NCI-H2107 (cell line): ENCODE measurements around the gene SBF2.
"Not testable (repeated sequence)": the region's sequence is repeated elsewhere in the genome, so short reads cannot be mapped to it uniquely, and the experiment has no call there.

Experiments used
- DNase-seq: peaks from one replicate; lab custom pipeline; 2025; lab: John Stamatoyannopoulos, UW

Gene SBF2

DNA sequence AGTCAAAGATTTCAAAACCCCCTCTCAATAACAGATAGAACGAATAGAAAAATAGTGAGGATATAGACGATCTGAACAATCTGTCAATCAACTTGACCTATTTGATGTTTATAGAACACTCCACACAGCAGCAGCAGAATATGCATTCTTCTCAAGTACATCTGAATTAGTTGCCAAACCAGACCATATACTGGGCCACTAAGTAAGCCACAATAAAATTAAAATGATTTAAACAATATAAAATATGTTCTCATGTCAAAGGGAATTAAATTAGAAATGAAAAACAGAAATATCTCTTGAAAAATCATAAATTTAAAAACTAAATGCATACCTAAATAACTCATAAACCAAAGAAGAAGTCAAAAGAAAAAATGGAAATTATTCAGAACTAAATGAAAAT, 229.2 kb downstream of the SBF2 start:
- DNase-seq: no peak

DNA sequence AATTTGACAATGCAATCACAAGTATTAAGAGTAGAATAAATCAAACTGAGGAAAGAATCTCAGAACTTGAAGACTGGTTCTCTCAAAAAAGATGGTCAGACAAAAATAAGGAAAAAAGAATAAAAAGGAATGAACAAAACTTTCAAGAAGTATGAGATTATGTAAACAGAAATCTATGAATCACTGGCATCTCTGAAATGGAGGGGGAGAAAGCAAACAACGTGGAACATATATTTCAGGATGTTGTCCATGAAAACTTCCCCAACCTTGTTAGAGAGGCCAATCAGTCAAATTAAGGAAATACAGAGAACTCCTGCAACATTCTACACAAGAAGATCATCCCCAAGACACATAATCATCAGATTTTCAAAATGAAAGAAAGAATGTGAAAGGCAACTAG, 235.7 kb downstream of the SBF2 start:
- DNase-seq: no peak

DNA sequence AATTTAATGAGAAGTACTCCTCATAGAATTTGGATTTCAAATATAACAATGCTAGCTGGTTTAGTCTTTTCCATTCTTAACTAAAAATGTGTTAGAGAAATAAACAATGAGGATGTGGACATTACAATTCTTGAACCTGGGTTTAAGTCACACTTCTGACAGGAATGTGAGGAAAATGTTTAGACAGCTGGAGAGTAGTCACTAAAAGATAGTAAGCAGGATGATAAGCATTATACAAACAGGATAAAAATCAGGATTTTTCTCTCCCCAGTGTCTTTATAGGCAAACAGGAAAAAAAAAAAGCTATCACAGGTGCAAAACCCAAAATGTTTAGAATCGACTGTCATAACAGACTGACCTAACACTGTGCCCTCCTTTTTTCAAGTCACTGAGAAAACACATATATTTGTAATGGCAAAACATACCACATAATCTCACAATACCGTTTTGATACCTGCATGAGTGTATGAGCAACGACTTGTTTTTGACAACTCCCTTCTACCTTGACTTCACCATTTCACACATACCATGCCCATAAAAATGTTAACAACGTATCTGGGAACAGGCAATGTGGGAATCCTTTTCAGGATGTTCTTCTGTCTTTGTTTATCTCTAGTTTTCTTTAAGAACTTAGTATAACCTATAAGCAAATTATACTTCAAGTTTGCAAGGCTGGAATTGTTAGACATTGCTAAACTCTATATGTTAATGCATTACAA, 242.0 kb downstream of the SBF2 start:
- no peak for DNase-seq

DNA sequence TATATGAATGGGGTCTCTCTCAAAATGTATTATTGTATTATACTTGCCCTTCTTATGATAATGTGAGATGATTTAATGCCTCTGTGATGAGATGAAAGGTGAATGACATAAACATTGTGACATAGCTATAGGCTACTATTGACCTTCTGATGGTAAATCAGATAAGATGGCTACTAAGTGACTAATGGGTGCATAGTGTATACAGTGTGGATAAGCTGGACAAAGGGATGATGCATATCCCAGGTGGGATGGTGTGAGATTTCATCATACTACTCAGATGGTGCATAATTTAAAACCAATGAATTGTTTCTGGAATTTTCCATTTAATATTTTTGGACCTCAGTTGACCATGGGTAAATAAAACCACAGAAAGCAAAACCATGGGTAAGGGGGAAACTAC, 243.5 kb downstream of the SBF2 start:
- DNase-seq: no peak

DNA sequence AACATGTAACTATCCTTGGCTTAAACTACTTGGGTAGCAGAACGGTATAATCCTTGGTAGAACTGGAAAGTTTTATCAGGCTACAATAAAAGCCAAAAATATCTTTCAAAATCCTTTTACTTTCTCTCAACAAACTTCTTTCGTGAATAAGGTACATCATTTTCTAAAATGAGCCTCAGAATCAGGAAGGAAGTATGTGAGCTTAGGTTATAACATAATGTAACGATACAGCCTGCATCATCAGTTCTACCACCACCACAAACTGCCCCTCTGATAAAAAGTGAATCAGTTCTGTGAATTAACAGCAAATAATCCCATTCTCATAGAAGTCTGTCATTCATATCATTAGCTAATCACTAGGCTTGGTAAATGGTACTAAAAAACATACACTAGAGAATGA, 244.3 kb downstream of the SBF2 start:
- no peak for DNase-seq

DNA sequence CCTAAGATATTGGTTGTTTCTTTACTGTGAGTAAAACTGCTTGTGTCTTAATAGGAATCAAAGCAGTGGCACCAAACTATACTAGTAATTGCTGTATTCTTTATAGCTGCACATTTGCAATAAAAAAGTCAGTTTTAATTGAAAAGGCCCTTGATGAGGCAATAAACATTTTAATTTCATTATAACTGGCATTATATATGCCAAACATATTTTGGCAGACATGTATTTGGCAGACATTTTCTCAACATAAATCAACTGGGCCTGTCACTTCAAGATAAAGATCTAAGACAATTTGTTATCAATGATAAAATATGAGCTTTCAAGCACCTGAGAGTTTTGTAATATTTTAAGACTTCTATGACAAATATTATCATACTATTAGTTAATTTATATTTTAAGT, 245.7 kb downstream of the SBF2 start:
- no peak for DNase-seq

DNA sequence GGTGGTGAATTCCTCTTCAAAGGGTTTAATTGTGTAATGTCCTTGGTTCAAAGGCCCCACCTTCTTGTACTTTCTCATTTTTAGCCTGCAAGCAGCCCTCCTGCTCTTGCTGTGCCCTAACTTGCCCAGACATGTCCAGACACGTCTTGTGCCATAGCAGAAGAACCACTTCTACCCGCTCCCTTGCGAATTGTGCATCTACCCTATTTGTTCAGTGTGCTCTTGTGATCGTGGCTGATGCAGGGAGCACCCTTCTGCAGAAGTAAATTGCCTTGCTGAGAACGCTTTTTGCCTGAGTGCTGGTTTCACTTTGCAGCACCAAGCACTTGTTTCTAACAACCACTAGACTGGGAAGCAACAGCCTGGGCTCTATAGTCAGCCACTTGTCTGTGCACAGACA, 249.4 kb downstream of the SBF2 start:
- DNase-seq: no peak

DNA sequence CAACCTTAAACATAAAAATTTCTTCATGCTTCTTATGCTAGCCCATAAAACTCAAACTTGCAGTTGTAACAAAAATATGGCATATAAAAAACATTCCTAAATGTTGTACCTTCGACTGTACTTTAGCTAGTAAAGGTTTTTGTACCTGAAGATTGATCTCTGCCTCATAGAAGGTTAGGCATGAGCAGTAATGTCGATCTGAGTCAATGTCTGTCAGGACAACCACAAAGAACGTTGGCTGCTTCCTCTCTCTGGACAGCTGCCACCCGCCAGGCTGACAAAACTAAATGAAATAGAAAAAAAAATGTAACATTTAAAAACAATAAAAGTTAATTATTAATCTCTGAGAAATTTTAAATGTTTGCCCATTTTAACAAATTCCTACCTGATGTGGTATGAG, 251.3 kb downstream of the SBF2 start:
- DNase-seq: no peak

DNA sequence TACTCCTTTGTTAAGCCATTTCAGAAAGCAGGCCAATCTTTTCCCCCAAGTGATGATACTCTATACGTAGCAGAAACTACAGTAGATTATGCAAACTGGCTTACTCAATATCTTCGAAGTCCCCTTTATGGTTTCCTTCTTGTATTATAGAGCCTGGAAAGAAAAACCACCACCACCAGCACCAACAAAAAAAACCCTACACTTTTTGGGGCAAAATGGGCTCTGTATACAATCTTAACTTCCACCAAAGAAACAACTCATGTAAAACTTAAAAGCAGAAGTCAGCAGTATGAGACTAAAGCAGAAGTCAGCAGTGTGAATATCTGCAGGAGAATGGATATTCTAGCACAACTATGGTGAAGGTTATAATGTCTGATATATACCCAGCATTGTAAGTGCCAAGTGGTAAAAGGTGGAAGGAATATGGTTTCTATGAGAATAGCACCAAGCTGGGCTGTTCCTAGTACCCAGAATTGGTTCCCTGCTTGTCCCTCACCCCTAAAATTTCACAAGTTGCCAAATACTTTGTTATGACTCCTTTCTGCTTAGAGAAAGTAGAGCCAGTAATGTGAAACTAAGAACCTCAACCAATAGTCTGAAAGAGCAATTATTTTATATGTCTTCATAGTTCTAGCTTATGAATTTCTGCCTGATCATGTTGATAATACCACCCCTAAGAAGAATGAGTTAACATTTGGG, 252.1 kb downstream of the SBF2 start:
- DNase-seq: no peak

DNA sequence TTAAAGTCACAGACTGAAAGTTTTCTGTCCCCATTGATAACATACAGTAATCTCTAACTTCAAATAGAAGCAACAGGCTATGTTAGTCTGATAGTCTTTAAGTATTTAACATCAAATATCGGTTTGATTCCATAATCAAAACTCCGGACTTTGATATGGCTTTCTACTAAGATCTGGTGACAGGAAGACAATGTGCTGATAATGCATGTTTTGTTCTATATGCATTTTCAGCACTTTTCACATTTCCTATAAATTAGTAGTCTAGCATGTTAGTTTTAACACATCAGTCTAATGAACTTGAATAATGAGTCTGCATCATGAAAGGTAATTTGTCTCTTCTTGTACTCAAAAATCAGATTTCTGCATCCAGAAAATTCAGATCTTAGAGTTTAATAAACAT, 252.7 kb downstream of the SBF2 start:
- DNase-seq: no peak

DNA sequence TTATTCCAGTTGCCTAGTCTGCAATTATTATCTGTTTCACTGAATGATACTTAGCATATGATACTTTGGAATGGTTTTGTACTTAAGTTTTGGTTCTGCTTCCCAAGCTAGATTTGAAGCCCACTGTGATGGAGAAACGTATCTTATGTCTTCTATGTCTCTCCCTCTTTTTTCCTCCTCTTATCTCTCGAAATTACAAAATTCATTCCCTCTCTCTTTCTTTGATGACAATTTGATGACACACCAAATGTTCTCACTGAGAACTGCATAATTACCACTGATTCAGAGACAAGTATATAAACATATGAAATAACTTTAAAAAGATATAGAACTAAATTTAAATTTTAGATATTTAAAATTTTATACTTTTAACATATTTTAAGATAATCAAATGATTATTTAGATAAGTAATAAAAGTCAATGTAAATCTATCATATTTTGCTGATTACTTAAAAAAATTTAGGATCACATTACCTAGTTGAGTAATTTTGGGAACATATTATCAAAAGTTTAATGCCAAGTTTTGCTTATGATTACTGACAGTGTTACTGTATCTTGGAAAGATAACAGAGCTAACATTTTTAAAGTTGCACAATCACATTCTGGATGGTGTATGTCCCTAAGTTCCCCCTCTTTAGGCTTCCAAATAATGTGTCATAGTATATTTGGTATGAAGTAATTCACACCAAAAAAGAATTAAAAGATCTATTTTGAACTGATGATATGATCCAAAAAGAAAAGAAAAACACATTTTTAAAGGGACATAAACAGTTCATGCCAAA, 255.3 kb downstream of the SBF2 start:
- DNase-seq: no peak

DNA sequence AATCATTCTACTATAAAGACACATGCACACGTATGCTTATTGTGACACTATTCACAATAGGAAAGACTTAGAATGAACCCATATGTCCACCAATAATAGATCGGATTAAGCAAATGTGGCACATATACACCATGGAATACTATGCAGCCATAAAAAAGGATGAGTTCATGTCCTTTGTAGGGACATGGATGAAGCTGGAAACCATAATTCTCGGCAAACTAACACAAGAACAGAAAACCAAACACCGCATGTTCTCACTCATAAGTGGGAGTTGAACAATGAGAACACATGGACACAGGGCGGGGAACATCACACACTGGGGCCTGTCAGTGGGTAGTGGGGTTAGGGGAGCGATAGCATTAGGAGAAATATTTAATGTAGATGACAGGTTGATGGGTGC, 258.1 kb downstream of the SBF2 start:
- not testable (repeated sequence) for DNase-seq

DNA sequence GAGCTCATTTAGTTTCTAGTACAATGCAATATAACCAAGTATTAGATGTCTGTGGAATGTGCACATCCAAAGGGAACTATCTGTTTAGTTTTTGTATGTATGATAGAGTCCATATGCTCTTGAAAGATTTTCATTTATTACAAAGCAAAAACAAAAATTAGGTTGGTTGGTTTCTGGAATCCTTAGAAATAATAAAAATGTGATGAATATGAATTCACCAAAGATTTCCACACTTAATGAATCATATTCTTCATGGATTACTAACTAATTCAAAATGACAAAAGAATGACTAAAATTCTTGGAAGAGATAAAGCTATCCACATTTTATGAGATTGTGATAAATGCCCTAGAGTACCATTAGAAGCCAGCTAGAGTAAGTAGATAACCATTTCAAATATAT, 261.1 kb downstream of the SBF2 start:
- no peak for DNase-seq

DNA sequence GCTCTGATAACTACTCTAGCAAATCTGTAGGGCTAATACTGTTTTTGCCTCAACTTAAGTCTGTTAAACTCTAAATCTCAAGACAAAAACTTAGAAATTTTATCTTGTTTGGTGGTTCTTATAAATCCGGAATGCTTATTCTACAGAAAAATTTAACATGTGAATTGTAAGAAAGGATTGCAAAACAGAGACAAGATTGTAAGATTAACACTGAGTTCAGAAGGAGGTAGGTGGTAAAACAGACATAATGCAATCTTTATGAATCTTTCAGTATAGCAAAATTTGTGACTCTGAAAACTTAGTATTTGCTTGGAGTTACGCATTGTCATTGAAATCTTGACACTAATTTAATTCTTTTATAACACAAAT, 263.9 kb downstream of the SBF2 start:
- DNase-seq: no peak

DNA sequence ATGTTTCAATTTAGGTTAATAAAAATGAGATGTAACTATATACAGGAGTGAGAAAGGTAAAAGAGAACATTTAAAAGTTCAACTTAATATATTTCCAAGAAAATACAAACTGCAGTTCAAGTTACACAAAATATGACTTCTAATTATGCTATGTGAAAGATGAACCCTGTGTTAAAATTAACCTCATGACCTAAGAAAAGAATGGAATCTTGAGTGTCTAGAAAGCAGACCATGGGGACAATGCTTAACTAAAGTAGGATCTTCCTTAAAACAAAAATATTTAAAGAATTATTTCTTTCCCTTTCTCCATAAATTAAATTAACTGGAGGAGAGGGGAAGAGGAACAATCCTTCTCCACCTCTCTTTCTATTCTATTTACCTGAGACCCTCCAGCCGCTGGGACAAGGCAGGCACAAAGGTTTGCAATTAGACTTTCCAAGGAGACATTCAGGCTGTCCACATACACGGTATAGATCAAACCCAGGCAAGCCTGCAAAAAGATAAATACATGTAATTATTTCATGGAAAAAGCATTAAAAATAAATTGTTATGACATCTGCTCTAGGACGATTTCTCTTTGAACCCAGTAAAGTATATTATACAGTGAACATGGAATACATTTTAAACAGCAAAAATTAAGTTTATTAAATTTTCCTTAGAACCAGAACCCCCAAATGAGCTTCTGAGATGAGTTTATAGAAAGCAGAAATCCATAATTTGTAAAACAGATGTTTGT, 264.5 kb downstream of the SBF2 start:
- DNase-seq: no peak

DNA sequence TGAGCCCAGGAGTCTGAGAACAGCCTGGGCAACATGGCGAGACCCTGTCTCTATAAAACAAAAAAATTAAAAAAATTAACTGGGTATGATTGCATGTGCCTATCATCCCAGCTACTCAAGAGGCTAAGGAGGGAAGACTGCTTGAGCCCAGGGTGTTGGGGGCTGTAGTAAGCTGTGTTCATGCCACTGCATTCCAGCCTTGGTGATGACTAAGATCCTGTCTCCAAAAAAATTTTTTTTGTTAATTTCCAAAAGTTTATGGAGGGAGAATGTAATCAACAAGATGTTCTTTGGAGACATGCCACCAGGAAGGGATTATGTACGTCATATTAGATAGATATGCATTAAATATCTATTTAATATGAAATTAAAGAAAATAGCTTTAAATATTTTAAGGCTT, 267.5 kb downstream of the SBF2 start:
- DNase-seq: no peak

DNA sequence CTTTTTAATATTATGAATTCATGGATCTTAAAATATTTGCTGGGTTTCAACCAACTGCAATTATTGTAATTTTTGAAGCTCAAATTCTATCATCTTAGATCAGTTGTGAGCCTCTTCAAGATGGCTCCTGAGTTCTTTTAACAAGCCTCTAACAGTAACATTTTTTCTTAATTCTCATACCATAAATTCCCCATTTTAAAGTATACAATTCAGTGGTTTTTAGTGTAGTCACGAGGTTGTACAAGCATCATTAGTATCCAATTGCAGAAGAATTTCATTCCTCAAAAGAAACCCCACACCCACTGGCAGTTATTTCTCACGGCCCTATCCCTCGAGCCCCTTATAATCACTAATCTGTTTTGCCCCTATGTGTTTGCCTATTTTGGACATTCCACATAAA, 270.8 kb downstream of the SBF2 start:
- no peak for DNase-seq

DNA sequence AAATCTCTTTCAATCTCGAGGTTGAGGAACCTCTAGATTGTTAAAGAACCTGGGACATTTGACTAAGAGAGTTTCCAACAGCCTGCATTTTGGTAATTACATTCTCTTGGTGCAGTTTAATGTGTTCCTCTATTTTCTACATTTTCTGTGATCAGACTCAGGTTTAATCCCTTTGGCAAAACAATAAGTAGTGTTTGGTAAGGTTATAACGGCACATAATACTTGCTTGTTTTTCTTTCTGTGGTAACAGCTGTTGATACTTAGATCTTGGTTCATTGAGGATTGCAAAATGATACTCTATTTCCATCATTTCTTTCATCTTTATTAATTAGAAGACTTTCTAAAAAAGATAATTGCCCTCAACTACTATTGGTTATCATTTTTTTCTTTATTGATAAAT, 271.3 kb downstream of the SBF2 start:
- no peak for DNase-seq

DNA sequence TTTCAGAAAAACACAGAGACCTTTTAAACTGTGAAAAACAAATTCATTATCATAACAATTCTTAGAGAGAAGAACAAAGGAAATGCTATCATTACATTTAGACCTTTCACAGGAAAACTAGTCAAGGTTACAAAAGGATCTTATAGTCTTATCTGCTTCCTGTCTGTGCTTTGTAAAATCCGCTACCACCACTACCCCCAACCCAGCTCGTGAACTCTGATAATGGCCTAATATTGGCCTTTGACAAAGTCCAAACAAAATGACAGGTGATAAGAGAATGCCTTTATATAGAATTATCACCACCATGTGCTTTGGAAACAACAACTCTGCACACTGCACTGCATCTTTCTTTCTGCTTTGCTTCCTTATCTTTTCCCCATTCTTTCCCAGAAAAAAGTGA, 272.5 kb downstream of the SBF2 start:
- DNase-seq: no peak

DNA sequence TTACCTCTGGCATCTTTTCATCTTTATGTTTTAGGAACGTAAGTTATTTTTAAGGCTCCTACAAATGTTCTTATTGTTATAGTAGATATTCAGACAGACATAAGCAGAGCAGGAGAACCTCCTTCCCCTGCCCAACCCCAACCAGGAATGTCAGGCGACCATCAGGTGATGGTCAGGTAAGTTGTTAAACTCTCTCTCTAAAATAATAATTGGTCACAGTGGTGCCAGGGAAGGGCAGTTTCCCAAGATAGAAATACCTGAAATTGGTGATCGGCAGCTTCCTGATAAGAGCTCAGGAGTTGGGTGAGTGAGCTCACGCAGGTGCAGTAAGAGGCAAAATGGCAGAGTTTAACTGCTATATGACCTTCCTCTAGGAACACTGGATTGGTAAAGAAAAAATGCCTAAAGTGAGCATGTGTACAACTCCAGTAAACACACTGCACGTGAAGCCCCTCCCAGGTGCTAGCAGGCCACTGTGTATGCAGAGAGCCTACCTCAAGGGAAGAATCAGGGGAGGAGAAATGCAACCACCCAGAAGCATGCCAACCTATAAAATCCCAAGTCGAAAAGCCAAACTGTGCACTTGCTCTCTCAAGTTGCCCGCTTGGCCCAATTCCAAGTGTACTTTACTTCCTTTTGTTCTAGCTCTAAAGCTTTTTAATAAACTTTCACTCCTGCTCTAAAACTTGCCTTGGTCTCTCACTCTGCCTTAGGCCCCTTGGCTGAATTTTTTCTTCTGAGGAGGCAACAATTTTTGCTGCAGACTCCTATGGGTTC, 273.9 kb downstream of the SBF2 start:
- DNase-seq: no peak

DNA sequence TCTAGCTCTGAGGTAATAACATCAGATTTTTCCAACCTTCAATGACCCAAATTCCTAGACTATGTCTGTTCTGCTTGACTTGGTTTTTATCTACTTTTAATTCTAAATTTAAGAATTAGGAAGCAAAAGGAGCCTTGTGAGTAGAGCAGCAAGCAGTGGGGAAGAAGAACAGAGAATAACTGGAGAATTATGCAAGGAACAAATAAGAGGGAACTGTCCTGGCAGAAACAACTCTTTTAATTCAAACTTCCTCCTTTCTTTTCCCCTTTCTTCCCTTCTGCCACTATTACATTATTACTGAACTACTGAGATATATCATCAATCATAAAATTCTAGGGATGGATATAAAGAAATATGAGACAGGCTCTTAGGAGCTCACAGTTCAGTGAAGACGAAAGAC, 276.1 kb downstream of the SBF2 start:
- no peak for DNase-seq

DNA sequence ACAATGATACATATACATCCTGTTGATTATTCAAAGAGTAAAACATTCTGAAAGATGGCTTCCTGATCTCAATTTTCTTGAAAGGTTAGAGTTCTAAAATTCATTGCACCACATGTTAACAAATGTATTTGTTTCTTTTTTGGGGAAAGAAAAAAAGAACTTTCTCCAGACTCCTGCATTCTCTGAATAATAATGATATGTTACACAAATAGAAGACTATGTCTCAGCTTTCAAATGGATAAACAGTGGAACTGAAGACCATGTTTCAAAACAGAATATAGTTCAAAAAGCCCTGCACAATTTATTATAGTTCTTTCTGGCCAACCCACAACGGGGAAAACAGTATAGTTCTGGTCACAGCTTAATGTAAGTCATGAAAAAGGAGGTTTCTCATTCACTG, 277.0 kb downstream of the SBF2 start:
- no peak for DNase-seq
